Sigmoid colon (tissue), 7 donors: Measurements from ENCODE around the gene ZNF19. TPM values are rescaled to one million over a fixed set of nuclear protein-coding genes. Genes with fewer than 3 reads are reported as not detected.

Experiments used
- DNase-seq: peaks from one replicate; pipeline ENCODE4 v3.0.0-alpha.2; 2019
- H3K27ac ChIP-seq, 4 donors: fragments of 200-600 bp; sonication (generic); one replicate each; pipeline ENCODE4 v1.5.1; 2016 to 2019; ENCODE audit warnings: mild to moderate bottlenecking in 1 of 4
- H3K27me3 ChIP-seq, 3 donors: fragments of 200-600 bp; sonication (generic); one replicate each; pipeline ENCODE4 v1.5.1; 2019; ENCODE audit warnings: mild to moderate bottlenecking in 1 of 3
- H3K36me3 ChIP-seq, 4 donors: fragments of 200-600 bp; sonication (generic); one replicate each; pipeline ENCODE4 v1.5.1; 2016 to 2019
- H3K4me1 ChIP-seq, 4 donors: fragments of 200-600 bp; sonication (generic); one replicate each; pipeline ENCODE4 v1.5.1; 2017 to 2019
- H3K4me3 ChIP-seq, 4 donors: fragments of 200-600 bp; sonication (generic); one replicate each; pipeline ENCODE4 v1.5.1; 2017 to 2019; ENCODE audit warnings: mild to moderate bottlenecking in 2 of 4, moderate library complexity in 1 of 4
- H3K9me3 ChIP-seq, 4 donors: fragments of 200-600 bp in 3 of 4; sonication (generic) in 3 of 4; one replicate each; pipeline versions ENCODE4 v1.5.1 to v1.6.1; 2013 to 2019
- EP300 ChIP-seq, 4 donors: sonication (generic); formaldehyde crosslinking; IDR thresholded peaks; one replicate each; pipeline ENCODE4 v1.6.1; 2017; ENCODE audit warnings: antibody characterized with exemption in 4 of 4
- POLR2A ChIP-seq, 2 donors: fragments of 450-650 bp; IDR thresholded peaks; one replicate each; pipeline ENCODE4 v1.6.1; 2016; ENCODE audit warnings: antibody characterized with exemption in 2 of 2, mild to moderate bottlenecking in 2 of 2, moderate library complexity in 2 of 2
- POLR2AphosphoS5 ChIP-seq, 4 donors: sonication (generic); formaldehyde crosslinking; IDR thresholded peaks; one replicate each; pipeline ENCODE4 v1.6.1; 2017; ENCODE audit warnings: antibody characterized with exemption in 4 of 4
- WGBS, 2 donors: extraction: QIAGEN DNeasy Blood & Tissue Kit; methylation state at CpG; one replicate each; pipeline ENCODE4 v1.1.7; 2013; 5-methylcytosine and 5-hydroxymethylcytosine counted together
- intact Hi-C: fragments of 100-400 bp; cut with DNase I; formaldehyde crosslinking; loops from one replicate; pipeline ENCODE4 v1.15.1; 2023
- polyA plus RNA-seq, 3 donors: library from polyadenylated mRNA; stranded (reverse); fragments of 200-250 nt; gene quantifications; one replicate each; pipeline ENCODE4 v1.2.3, GENCODE V29; 2013
- total RNA-seq, 4 donors: library from RNA; depleted of rRNA; stranded (reverse); fragments of >200 nt; gene quantifications; one replicate each; pipeline ENCODE4 v1.1.0, GENCODE V29; 2016
- TF ChIP-seq, protein P1 (sequence below), 4 experiments: fragments of 450-650 bp in 3 of 4; fragments of 200-600 bp in 1 of 4; IDR thresholded peaks; one replicate each; pipeline ENCODE4 v1.5.1; 2016 to 2019; ENCODE audit warnings: antibody characterized with exemption in 4 of 4, mild to moderate bottlenecking in 3 of 4, moderate library complexity in 2 of 4
- donor health status: healthy with polysubstance abuse.
- donor health status: Bipolar disorder and iron deficiency.
- donor health status: healthy.

Gene ZNF19
- total and polyA plus RNA-seq, 7 donors, result 2.3 to 7.4 (median 5.2) TPM

DNA sequence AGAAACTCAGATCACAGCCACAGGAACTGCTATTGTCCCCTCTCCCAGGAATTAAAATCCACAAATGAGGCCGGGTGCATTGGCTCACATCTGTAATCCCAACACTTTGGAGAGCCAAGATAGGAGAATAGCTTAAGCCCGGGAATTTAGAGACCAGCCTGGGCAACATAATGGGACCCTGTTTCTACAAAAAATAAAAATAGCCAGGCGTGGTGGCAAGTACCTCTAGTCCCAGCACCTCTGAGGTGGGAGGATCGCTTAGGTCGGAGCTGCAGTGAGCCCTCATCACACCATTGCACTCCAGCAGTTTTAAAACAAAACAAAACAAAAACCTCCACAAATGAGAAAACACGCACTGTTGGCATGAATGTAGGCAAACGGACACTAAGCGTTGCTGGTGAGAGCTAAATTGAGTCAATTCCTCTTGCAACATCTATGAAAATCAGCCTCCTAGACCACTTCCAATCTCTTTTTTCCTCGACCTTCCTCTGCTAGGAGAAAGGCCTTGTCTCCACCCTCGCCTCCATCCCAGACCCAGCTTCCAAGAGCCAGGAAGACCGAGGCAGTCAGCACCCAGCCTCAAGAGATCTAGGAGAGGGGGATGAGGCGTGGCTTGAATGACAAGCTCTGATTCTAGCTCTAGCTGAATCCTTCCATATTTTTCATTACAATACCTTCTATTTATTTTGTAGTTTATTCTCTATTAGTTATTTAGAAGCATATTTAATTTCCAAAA is 62.1 kb downstream of the ZNF19 start:
- Histone ChIP-seq H3K27ac (no peak overlapping the region), H3K36me3 (no peaks in the 10 kb centered on the region), H3K9me3 (no peaks in the 10 kb centered on the region), H3K4me1 (no peaks in the 10 kb centered on the region), H3K27me3 (peaks cover 0 to 42% (median 20%) of the 10 kb centered on the region in 3 donors), H3K4me3 (no peak overlapping the region)
- TF ChIP-seq EP300 (IDR thresholded peaks at IDR 0.05) (no peak), POLR2AphosphoS5 (IDR thresholded peaks at IDR 0.05) (no peak), POLR2A (IDR thresholded peaks at IDR 0.05) (no peak)
- TF ChIP-seq, protein P1, sequence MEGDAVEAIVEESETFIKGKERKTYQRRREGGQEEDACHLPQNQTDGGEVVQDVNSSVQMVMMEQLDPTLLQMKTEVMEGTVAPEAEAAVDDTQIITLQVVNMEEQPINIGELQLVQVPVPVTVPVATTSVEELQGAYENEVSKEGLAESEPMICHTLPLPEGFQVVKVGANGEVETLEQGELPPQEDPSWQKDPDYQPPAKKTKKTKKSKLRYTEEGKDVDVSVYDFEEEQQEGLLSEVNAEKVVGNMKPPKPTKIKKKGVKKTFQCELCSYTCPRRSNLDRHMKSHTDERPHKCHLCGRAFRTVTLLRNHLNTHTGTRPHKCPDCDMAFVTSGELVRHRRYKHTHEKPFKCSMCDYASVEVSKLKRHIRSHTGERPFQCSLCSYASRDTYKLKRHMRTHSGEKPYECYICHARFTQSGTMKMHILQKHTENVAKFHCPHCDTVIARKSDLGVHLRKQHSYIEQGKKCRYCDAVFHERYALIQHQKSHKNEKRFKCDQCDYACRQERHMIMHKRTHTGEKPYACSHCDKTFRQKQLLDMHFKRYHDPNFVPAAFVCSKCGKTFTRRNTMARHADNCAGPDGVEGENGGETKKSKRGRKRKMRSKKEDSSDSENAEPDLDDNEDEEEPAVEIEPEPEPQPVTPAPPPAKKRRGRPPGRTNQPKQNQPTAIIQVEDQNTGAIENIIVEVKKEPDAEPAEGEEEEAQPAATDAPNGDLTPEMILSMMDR (IDR thresholded peaks at IDR 0.05), result no peak
- WGBS, 2 donors, result 50 to 62% methylated on average over 12 of the region's 12 CpGs
- intact Hi-C loops, result no loop called here
- peak; percentile 8 for DNase-seq

DNA sequence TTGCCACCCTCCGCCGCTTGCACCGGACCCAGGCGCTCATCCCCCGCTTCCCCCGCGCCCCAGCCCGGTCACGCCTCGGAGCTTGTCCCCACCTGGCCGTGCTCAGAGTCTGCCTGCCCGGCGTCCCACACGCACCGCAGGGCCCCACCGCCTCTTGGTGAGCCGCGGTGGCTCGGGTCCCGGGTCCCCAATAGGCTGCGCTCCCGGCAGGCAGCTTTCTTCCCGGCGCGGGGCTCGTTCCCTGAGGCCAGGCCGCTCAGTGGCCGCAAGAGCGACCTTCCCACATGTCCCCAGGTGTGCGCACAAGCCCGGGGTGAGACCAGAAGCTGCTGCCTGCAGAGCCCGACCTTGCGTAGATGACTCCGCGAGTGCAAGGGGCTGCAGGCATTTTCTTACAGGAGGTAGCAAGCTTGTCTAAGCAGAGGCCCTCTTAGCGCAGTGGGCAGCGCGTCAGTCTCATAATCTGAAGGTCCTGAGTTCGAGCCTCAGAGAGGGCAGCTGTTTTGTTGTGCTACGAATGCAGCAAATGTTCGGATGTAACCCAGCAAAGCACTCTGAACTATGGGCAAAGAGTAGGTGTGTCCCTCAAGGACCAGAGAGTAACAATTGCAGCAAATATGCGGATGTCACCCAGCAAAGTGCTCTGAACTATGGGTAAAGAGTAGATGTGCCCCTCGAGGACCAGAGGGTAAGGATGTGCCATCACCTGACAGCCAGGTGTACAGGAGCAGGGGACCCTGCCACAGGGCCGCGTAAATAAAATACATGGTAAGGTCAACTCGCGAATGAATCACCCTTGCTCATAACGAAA is 62.9 kb downstream of the ZNF19 start:
- H3K4me3 ChIP-seq, result no peak overlapping the region
- no peaks in the 10 kb centered on the region for H3K4me1 ChIP-seq
- WGBS, 2 donors, result 3 to 8% methylated on average over 48 of the region's 48 CpGs
- H3K27me3 ChIP-seq, result peaks cover 0 to 42% (median 20%) of the 10 kb centered on the region in 3 donors
- intact Hi-C loops, result no loop called here
- no peaks in the 10 kb centered on the region for H3K9me3 ChIP-seq
- TF ChIP-seq EP300 (IDR thresholded peaks at IDR 0.05), result no peak
- TF ChIP-seq, protein P1 (IDR thresholded peaks at IDR 0.05), result no peak
- TF ChIP-seq POLR2A (IDR thresholded peaks at IDR 0.05), result no peak
- no peak for TF ChIP-seq POLR2AphosphoS5 (IDR thresholded peaks at IDR 0.05)
- no peak overlapping the region for H3K27ac ChIP-seq
- H3K36me3 ChIP-seq, result no peaks in the 10 kb centered on the region
- no peak for DNase-seq

DNA sequence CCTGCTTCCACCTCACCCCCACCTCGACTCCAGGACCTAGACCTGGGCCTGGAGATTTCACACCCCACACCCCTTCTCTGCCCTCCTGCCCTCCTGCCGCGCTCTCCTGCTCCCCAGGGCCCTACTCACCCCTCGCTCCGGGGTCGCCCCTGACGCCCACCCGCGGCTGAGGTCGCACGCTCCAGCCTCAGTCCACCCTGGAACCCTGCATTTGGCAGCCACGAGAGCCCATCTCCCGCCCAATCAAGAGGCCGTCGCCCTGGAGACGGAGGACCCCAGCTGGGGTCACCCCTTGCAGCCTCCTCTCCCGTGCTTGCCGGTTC is 63.4 kb downstream of the ZNF19 start:
- no peaks in the 10 kb centered on the region for H3K36me3 ChIP-seq
- H3K4me1 ChIP-seq, result no peaks in the 10 kb centered on the region
- 8 to 21% methylated on average over 18 of the region's 18 CpGs for WGBS, 2 donors
- DNase-seq, result no peak
- TF ChIP-seq POLR2A (IDR thresholded peaks at IDR 0.05), result no peak
- TF ChIP-seq, protein P1 (IDR thresholded peaks at IDR 0.05), result no peak
- no peak for TF ChIP-seq POLR2AphosphoS5 (IDR thresholded peaks at IDR 0.05)
- no peak for TF ChIP-seq EP300 (IDR thresholded peaks at IDR 0.05)
- intact Hi-C loops, result no loop called here
- peaks cover 0 to 42% (median 20%) of the 10 kb centered on the region in 3 donors for H3K27me3 ChIP-seq
- H3K27ac ChIP-seq, result no peak overlapping the region
- no peak overlapping the region for H3K4me3 ChIP-seq
- no peaks in the 10 kb centered on the region for H3K9me3 ChIP-seq

DNA sequence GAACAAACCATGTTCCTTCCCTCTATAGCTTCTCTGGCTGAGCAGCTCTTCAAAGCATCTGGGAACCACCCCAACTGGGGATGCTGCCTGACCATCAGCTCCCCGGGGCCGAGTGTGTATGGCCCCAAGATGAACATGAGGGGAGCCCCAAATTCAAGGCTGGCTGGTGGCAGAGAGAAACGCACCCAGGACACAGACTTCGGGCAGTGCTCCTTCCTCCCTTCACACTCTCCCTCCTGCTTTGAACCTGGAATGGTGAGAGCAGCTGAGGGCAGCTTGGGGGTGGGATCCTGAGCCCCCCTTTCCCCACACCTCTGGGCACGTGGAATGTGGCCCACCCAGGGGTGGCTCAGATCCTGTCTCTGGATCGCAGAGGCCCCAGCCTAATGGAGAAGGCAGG is 64.5 kb downstream of the ZNF19 start:
- Histone ChIP-seq H3K9me3 (no peaks in the 10 kb centered on the region), H3K36me3 (no peaks in the 10 kb centered on the region), H3K4me1 (no peaks in the 10 kb centered on the region), H3K27ac (no peak overlapping the region), H3K4me3 (no peak overlapping the region), H3K27me3 (peaks cover 0 to 42% (median 20%) of the 10 kb centered on the region in 3 donors)
- intact Hi-C loops, result no loop called here
- WGBS, 2 donors, result 66 to 76% methylated on average over 6 of the region's 6 CpGs
- TF ChIP-seq POLR2A (IDR thresholded peaks at IDR 0.05) (no peak), POLR2AphosphoS5 (IDR thresholded peaks at IDR 0.05) (no peak), EP300 (IDR thresholded peaks at IDR 0.05) (no peak)
- TF ChIP-seq, protein P1 (IDR thresholded peaks at IDR 0.05), result no peak
- DNase-seq, result no peak
